GM10266 (cell line): ENCODE results near the gene CACNA1D.

Experiments
- DNase-seq: peaks from one replicate; pipeline ENCODE4 v3.0.0; 2012; ENCODE audit errors: extremely low spot score
- TF ChIP-seq, protein P1 (sequence below): IDR thresholded peaks from 2 replicates; pipeline ENCODE4 v1.5.1; 2012; ENCODE audit warnings: mild to moderate bottlenecking, low read depth; ENCODE audit not compliant: control insufficient read depth, insufficient read depth; ENCODE audit errors: missing control alignments

Gene CACNA1D

GRCh38 chr3:53798144-53798543, 303.7 kb downstream of the CACNA1D start:
- no peak for DNase-seq
- TF ChIP-seq, protein P1, sequence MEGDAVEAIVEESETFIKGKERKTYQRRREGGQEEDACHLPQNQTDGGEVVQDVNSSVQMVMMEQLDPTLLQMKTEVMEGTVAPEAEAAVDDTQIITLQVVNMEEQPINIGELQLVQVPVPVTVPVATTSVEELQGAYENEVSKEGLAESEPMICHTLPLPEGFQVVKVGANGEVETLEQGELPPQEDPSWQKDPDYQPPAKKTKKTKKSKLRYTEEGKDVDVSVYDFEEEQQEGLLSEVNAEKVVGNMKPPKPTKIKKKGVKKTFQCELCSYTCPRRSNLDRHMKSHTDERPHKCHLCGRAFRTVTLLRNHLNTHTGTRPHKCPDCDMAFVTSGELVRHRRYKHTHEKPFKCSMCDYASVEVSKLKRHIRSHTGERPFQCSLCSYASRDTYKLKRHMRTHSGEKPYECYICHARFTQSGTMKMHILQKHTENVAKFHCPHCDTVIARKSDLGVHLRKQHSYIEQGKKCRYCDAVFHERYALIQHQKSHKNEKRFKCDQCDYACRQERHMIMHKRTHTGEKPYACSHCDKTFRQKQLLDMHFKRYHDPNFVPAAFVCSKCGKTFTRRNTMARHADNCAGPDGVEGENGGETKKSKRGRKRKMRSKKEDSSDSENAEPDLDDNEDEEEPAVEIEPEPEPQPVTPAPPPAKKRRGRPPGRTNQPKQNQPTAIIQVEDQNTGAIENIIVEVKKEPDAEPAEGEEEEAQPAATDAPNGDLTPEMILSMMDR = no peak

DNA sequence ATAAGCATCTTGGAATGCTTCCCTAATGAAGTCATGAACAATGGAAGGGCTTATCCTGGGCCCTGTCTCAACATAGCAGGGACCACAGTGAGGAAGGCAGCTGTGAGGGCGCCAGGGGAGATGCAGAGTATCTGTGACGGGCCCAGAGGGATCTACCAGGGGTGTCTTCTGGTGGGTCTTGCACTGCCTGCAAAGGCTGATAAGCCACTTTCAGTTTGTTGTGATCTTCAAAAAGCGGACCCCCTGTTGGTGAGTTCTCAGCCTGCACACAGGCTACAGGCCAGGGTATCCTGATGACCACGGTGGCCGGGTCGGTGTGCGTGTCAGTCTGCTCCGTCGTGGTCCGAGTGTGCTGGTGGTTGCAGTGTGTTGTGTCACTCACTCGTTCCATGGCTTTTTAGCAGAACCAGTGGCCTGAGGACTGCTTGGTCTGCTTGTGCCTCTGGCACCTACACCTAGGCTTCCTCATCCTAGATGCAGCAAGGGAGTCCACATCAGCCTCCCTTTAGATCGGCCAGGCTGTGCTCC, 305.0 kb downstream of the CACNA1D start:
- no peak for DNase-seq
- TF ChIP-seq, protein P1 = no peak

DNA sequence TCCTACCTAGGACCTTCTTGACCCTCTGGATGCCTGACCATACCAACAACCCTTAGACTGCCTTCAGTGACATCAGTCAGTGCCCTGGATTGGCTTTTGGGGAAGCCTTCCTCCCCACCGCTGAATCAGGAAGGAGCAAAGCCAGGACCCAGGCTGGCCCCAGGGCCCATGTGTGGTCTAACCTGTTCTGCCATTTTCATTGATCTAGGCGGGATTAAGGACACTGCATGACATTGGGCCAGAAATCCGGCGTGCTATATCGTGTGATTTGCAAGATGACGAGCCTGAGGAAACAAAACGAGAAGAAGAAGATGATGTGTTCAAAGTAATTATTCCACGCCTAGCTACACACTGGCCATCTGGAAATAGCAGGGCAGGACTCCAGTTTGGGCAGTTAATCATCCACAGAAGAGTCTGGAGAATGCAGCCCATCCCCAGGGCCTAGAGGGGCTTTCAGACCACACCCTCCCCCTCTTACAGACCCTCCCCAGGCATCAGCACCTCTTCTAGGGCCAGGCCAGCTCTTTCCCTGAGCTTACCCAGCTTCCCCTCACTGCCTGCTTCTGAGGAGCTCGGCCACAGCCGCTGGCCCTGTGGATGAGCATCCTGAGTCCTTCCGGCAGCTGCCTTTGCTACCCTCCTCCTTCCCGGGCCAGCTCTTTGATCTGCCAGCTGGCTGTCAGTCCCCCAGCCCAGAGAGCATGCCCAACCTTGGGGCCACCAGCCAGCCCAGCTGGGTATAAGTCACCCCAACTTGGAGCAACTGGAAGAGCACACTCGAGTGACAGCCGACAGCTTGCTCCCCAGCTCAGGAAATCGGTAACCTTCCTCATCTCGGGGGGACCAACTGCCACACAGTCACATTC, 305.9 kb downstream of the CACNA1D start:
- TF ChIP-seq, protein P1 = no peak
- DNase-seq = no peak

GRCh38 chr3:53801319-53801718, 306.9 kb downstream of the CACNA1D start:
- DNase-seq = no peak
- TF ChIP-seq, protein P1 = no peak

GRCh38 chr3:53802256-53802880, 308.0 kb downstream of the CACNA1D start:
- TF ChIP-seq, protein P1 = no peak
- no peak for DNase-seq

- no peak for DNase-seq
- TF ChIP-seq, protein P1 = no peak
Measured at GRCh38 chr3:53803124-53803815, 308.9 kb downstream of the CACNA1D start.
